SIG-M5 treated with dmso at 0.1 percent for 504 hours (cell line): ENCODE measurements around the gene AWAT2.

ENCODE experiments used
- DNase-seq: peaks from one replicate; lab custom pipeline; 2025; ENCODE audit not compliant: unreplicated experiment; lab: John Stamatoyannopoulos, UW

AWAT2 gene

DNA sequence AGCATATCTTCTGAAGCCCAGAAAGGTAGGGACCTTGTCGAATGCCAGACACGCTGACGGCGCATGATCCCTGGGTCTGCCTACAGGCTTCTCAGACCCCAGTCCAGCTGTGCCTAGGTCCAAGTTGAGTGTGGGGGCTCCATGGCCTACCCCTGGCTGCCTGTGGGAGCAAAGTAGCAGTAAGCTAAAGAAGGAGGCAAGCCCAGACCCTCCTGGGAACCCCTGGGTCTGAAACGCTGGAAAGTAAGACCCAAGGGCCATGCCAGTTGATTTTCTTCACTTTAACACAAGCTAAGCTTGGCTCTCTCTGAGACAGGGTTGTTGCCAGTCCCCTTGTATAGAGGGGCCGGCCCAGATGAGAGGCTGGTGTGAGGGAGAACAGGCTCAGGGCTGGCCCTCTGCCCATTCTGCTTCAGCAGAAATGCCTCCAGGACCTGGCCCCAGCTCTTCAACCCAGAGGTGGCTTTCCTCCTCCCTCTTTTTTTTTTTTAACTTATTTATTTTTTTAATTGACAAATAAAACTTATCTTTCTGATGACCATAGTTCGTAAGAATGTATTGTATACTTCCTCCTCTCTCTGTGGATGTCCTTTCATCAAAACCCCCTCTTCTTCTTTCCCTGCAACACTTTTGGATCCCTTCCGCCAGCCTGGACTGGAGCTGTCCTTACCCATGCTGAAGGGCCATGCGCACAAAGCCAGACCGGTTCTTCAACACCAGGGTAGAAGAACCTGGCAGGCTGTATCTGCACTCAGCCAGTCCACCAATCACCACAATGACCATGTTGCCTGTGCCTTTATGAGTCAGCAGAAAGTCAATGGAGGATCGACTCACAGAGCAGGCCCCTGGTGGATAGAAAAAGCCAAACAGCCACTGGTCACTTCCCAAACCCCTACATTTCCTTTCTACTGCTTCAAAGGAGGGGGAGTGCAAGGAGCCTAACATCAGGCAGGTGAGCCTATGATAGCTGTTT, 7.1 kb downstream of the AWAT2 start:
- no peak for DNase-seq

DNA sequence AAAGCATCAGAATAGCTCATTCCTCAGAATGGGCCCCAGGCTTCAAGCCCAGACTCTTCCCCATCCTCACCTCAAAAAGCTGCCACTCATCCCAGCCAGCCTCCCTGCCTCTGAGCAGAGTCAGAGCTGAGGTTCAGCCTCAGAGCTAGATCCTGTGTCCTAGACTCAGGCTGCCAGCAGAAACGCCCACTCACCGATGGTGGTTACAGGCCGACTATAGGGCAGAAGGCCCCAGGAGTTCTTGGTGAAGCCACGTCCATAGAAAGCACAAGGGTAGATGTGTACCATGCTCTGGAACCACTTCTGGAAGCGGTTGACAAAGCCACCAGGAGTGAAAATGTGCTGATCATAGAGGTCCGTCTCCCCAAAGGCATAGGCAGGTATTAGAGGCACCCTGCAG, 7.7 kb downstream of the AWAT2 start:
- DNase-seq = no peak

GRCh38 chrX:70039758-70040157, 10.0 kb downstream of the AWAT2 start:
- DNase-seq = no peak

- DNase-seq = no peak
These were observed 10.8 kb downstream of the AWAT2 start for GRCh38 chrX:70038951-70039350.

- no peak for DNase-seq
These were observed 11.2 kb downstream of the AWAT2 start for GRCh38 chrX:70038515-70038914.

DNA sequence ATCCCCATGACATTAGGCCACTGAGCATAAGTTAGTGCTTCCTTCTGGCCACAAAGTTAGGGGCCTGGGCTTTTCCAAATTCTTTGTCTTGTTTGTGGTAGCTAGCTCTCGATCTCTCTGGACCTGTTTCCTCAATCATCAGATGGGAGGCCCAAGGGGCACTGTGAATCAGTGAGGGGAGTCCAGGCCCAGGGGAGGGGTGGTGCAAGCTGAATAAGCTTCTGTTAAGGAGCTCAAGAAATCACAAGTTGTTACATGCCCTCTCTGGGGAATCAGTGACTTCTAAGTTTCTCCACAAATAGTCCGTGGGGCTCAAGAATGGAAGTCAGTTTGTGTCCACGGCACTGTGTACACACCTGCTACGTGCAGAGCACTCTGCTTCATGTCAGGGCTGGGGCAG, 15.1 kb downstream of the AWAT2 start:
- DNase-seq = no peak

DNA sequence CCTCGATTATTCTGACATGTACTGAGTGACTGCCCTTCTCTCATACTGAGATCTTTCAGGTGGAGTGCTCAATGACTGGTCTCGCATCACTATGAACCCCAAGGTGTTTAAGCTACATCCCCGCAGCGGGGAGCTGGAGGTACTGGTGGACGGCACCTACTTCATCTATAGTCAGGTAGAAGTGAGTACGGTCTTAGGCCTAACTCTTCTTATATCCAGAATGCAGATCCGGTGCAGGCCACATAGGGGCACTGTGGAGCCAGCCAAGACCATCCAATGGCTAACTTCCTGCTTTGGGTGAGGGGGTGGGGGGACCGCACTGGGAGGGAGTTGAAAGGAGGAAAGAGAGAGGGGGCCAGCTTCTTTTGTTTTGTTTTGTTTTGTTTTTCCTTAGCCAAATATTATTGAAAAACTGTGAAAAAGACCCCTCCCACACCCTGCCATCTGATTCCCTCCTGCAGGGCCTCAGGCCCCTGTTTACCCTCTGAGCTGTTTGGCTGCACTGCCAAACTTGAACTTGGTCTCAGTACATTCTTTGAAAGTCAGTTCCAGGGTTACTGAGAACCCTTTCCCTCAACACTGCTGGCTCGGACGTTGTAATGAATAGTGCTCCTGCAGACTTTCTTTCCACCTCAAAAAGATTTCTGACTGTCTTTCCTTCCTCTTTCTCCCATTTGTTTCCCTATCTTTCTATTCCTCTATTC, 16.2 kb downstream of the AWAT2 start:
- DNase-seq = no peak

DNA sequence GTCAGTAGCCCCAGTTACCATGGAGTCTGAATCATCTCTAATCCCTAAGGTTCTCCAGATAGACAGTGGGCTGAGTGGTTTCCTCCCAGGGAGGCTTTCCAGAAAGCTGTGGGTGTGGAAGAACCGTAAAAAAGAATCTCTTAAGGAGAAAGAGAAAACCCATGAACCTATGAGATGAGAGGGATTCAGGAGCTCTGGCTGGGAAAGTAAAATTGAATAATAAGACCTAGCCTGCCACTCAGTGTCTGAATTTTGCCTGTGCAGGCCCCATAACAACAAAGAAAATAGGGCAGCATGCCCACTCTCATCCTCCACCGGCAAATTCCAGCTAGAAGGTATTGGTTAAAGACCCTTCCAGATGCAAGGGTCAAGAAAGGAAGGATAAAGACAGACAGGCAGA, 16.9 kb downstream of the AWAT2 start:
- DNase-seq = no peak

DNA sequence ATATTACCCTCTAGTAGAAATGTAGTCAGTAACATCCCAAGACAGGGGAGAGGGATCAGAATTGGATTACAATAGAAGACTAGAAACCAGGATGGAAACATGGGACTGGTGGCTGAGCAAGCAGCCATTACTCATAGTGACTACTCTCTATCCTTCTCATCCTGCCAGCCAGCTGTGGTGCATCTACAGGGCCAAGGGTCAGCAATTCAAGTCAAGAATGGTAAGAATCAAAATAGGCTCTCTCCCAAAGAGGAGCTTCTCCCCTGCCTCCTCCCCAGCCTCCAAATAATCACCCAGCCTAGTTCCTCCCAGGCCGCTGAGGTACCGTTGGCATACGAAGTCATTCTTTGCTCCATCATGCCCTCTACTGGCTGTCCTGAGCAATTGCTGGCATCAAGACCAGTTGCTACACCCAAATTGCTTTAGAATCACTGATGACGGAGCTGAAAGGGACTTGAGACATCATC, 19.4 kb downstream of the AWAT2 start:
- DNase-seq = peak; percentile 62

DNA sequence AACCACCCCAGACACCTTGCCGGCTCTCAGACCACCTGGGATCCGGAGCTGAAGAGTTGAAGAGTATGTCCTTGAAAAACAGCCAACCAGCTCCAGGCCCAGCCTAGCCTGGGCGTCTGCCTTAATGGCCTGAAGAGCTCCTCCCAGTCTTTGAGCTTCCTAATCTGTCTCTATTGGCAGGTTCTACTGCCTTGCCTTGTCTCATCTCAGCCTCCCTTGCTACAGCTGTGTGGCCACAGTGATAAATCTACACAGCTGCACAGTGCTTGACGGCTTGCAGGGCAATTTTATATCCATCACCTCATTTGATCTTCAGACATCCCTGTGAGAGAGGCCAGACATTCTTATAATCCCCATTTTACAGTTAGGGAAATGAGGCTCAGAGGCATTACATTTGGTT, 19.9 kb downstream of the AWAT2 start:
- DNase-seq = no peak

GRCh38 chrX:70026851-70027200, 22.9 kb downstream of the AWAT2 start:
- no peak for DNase-seq

GRCh38 chrX:70026112-70026850, 23.5 kb downstream of the AWAT2 start:
- no peak for DNase-seq

GRCh38 chrX:70025464-70025863, 24.3 kb downstream of the AWAT2 start:
- DNase-seq = no peak

DNA sequence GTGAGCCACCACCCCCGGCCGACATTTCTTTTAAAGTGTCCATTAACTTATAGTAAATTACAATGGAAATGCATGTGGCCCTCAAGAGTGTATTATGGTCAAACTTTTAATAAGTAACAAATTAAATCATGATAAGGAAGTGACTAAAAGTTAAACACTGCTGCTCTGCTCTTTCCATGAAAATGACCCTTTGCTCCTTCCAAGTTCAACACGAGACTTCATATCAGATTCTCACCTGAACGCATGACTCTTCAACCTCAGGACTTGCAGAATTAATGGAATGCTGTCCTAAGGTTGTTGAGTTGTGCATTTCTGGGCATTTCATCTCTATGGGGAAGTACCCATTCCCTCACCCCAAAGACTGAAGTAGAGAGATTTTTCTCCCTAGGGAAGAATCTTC, 27.1 kb downstream of the AWAT2 start:
- no peak for DNase-seq

- DNase-seq = no peak
These were observed 33.2 kb downstream of the AWAT2 start for GRCh38 chrX:70016513-70016912.

- DNase-seq = no peak
These were observed 36.0 kb downstream of the AWAT2 start for GRCh38 chrX:70013466-70014381.

GRCh38 chrX:70012756-70013155, 37.0 kb downstream of the AWAT2 start:
- no peak for DNase-seq

DNA sequence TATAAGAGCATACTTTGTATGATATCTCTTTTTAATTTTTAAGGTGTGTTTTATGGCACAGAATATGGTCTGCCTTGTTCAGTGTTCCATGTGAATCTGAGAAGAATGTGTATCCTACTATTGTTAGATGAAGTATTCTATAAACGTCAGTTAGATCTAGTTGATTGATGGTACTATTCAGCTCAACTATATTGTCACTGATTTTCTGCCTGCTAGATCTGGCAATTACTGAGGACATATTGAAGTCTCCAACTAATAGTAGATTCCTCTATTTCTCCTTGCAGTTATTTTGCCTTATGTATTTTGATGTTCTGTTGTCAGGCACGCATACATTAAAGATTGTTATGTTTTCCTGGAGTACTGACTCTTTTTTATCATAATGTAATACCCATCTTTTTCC, 39.8 kb downstream of the AWAT2 start:
- no peak for DNase-seq

- DNase-seq = no peak
These were observed 40.7 kb downstream of the AWAT2 start for GRCh38 chrX:70009049-70009448.

DNA sequence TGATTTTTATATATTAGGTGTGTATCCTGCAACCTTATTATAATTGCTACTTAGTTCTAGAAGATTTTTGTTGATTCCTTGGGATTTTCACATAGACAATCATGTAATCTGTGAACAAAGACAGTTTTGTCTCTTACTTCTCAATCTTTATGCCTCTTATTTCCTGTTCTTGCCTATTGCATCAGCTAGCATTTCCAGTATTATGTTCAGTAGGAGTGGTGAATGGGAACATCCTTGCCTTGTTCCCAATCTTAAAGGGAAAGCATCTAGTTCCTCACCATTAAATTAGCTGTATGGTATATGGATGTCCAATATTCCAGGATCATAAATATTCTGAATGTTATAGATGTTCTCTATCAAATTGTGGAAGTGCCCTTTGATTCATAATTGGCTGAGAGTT, 41.8 kb downstream of the AWAT2 start:
- DNase-seq = no peak
